ENCODE data around the gene KCNMA1. TPM values are rescaled to one million over a fixed set of nuclear protein-coding genes. Genes with fewer than 3 reads are reported as not detected.

KCNMA1 gene
- total RNA-seq, 1 donor from 2014 or later = 2.0 TPM

DNA sequence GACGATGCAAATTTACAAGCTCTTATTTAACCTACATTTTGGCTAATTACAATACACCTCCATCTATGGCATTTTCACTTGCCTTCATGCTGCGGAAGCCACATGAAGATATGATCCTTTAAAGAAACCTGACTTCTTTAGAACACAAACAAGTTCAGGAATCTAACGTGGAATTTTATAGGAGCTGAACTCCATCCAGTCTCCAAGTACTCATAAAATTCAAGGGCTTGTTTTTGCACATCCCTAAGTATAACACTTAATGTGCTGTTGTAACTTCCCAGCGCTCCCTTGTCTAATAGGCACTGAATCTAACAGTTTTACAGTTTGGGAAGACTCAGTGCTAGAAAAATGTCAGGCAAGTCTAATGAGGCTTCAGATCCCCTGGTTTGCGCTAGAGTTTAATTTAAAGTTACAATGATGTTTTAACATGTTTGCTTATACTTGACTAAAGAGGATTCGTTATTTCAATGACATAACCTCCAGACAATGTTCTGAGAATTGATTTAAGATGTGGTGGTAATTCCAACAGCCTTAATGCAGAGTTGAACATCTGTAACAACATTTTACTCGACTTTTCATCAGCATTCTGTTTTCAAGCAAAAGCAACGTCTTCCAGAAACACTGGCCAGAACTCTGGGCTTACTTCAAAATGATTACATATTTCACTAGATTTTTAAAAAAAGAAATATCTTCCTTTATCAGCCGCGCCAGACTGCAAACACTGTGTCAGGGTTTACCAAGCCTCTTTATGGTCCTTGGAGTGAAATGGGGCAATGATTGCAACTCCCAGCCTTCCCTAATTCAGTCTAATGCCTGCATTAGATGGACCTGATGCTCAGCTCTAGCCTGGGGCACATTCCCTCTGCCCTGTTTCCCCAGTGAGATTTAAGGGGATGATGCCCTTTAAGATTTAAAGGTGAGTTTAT, 664.3 kb downstream of the KCNMA1 start:
- ATAC-seq (ENCODE audit: poor library complexity) (no peak), DNase-seq (no peak)
- intact Hi-C loops (cut with DNase I) = no loop called here

- DNase-seq = no peak
- ATAC-seq (ENCODE audit: poor library complexity) = no peak
- intact Hi-C loops (cut with DNase I) = no loop called here
Measured at GRCh38 chr10:76972541-76972940, 665.1 kb downstream of the KCNMA1 start.

DNA sequence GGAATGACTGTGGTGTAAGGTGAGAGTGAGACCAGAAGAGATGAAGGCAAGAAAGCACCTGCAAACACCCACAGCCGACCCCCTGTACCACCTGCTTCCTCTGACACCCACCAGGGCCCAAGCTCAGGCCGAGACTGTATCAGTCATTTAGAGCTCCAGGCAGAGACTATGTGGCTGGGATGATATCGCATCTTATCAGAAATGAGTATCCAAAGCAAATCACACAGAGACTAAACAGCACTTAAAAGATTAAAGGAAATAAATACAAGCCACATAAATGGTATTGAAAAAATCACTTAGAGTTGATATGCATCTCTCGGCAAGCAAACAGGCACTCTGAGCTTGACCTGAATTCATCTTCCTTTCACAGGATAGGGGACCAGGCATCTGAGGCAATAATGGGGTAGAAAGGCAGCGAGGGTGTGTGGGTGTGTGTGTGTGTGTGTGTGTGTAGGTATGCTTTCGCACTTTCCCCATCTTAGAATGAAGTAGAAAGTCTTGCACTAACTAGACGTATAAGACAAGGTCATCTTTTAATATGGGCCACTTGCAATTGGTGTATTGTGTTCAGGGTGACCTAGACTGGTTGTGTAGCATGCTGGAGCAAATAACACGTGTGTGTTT, 665.9 kb downstream of the KCNMA1 start:
- no peak for DNase-seq
- intact Hi-C loops (cut with DNase I) = no loop called here
- no peak for ATAC-seq (ENCODE audit: poor library complexity)

DNA sequence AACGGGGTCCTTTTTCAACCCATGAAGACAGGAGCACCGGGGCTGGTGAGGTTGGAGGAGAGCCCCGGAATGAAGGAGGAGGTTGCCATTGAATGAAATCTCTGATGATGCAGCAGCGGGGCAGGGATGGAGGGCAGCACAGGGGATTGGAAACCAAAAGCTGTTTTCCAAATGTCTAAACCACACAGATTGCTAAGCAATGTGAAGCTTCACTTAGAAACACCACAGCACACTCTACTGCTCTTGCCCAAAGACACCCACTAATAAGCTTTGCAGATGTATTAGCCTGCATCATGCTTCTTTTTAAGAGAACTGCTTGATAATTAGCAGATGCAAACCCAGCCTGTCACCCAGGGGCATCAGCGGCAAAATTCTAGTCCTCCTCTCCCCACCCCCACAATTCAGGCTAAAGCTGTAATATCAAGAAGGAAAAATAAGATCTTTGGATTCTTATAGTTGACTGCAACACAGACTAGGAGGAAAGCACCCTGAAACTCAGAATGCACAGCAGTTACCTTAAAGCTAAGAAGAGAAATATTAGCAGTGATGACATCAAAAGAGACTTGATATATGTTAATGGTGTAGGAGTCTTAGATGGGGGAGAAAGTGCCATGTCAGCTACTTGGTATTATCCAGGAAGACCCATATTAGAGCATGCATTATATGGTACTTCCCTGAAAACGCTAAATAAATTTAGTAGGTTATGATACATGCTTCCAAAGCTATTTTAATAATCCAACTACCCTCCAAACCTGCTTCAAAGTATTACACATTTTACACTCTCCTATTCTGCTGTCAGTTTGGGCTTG, 666.7 kb downstream of the KCNMA1 start:
- ATAC-seq (ENCODE audit: poor library complexity) = no peak
- DNase-seq = no peak
- intact Hi-C loops (cut with DNase I) = no loop called here

- ATAC-seq (ENCODE audit: poor library complexity) = no peak
- no peak for DNase-seq
- intact Hi-C loops (cut with DNase I) = no loop called here
Measured at GRCh38 chr10:76969366-76969948, 668.2 kb downstream of the KCNMA1 start.

DNA sequence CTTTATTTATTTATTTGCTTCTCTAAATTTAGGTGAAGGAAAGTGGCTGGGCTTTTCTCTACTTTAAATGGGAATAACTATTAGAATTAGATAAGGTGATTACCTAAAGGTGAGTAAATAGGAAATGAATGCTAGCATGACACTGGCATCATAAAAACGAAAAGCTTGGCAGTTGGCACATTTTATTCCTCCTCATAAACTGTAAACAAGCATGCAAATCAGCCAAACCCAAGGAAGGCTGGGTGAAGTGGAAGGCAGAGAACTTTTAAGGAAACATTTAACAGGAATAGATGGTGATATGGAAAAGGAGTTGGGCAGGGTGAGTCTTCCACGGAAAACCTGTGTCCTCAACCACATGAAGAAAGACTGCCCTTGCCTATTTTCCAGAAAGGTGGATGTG, 669.1 kb downstream of the KCNMA1 start:
- intact Hi-C loops (cut with DNase I) = no loop called here
- ATAC-seq (ENCODE audit: poor library complexity) (no peak), DNase-seq (no peak)

GRCh38 chr10:76962851-76963250, 674.8 kb downstream of the KCNMA1 start:
- no peak for DNase-seq
- intact Hi-C loops (cut with DNase I) = no loop called here
- ATAC-seq (ENCODE audit: poor library complexity) = no peak

DNA sequence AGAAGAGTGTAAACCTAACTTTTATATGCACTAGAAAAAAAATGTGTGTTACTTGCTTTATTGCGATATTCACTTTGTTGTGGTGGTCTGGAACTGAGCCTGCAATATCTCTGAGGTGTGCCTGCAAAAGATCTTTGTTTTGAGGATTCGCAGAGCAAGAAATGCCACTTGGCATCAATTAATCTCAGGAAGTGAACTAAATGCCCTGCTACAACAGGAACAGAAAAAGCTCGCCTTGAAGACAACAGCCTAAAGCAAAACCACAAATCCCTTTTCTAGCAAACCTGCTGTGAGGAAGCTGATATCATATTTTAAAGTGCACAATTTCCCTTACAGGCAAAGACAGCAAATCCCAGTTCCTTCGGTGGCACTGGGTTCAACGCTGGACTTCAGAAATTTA, 675.8 kb downstream of the KCNMA1 start:
- DNase-seq = no peak
- intact Hi-C loops (cut with DNase I) = no loop called here
- no peak for ATAC-seq (ENCODE audit: poor library complexity)

DNA sequence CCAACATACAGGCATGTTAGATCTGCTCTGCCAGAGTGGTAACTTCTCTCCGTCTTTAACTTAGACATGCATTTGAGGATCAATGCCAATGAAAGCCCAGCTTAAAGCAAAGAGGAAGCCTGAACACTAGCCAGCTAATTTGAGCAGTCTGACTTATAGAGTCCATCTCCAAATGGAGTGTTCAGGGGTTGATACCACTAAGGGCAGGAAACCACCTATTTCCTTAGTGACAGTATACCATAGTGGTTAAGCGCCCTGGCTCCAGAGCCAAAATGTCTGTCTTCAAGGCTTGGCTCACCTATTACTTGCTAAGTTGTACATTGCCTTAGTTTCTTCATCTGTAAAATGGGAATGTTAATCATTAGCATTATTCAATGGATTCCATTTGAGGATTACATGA, 678.5 kb downstream of the KCNMA1 start:
- DNase-seq = no peak
- intact Hi-C loops (cut with DNase I) = no loop called here

DNA sequence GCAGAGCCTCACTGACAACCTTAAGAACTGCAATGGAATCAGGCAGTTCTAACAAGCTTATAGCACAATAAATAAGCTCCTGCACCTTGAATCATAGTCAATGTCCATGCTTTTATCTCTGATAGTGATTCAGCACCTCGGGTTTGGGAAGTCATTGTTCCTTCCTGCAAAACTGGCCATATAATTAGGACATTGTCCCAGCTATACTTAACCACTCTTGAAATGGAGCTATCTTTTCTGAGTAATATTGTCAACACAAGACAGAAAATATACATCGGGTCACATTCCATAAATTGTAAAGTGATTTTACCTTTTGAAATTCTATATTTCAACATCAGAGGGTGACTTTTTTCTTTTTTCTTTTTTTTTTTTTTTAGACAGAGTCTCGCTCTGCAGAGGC, 682.8 kb downstream of the KCNMA1 start:
- no peak for DNase-seq
- intact Hi-C loops (cut with DNase I) = no loop called here
- ATAC-seq (ENCODE audit: poor library complexity) = no peak

More for the DNA sequence above, 678.5 kb downstream of the KCNMA1 start:
- no peak for ATAC-seq (ENCODE audit: poor library complexity)

DNA sequence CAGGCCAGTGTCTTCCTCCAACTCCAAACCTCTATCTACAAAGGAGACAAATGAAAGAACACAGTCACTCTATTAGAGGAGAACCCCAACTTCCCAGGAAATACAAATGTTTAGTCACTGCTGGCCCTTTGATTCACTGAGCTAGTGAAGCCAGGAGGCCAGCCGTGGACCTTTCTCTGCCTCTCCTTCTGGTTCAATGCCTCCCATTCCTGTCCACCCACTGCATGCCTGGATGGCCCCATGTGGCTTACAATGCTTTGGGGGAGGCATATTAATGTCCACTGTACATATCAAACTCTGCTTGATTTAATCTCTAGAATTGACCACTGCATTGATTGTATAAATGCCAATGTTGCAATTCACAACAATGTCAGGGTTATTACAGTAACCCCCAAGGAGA, 687.3 kb downstream of the KCNMA1 start:
- no peak for DNase-seq
- intact Hi-C loops (cut with DNase I) = no loop called here
- no peak for ATAC-seq (ENCODE audit: poor library complexity)

GRCh38 chr10:76946270-76946669, 691.3 kb downstream of the KCNMA1 start:
- peak; percentile 94 for ATAC-seq (ENCODE audit: poor library complexity)
- intact Hi-C loops (cut with DNase I) = no loop called here
- DNase-seq = no peak

DNA sequence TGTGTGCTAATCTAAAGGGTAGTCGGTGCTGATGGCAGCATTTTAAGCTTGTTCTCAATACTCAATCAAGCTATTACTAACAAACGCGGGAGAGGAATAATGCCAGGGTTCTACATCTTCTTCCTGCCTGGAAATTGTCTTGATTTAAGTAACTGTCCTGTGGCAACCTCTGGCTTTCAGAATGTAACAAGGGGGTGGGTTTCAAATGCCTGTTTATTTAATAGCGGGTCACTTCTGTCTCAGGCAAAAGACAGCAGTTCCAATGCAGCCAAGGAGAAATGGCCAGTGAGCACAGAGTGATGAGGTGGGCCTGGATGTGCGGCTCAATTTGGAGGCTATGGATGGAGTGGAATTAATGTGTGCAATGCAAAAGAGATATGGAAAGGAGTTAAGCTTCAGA, 692.4 kb downstream of the KCNMA1 start:
- ATAC-seq (ENCODE audit: poor library complexity) (no peak), DNase-seq (no peak)
- intact Hi-C loops (cut with DNase I) = no loop called here

GRCh38 chr10:76944640-76945039, 693.0 kb downstream of the KCNMA1 start:
- DNase-seq (no peak), ATAC-seq (ENCODE audit: poor library complexity) (no peak)
- intact Hi-C loops (cut with DNase I) = no loop called here

DNA sequence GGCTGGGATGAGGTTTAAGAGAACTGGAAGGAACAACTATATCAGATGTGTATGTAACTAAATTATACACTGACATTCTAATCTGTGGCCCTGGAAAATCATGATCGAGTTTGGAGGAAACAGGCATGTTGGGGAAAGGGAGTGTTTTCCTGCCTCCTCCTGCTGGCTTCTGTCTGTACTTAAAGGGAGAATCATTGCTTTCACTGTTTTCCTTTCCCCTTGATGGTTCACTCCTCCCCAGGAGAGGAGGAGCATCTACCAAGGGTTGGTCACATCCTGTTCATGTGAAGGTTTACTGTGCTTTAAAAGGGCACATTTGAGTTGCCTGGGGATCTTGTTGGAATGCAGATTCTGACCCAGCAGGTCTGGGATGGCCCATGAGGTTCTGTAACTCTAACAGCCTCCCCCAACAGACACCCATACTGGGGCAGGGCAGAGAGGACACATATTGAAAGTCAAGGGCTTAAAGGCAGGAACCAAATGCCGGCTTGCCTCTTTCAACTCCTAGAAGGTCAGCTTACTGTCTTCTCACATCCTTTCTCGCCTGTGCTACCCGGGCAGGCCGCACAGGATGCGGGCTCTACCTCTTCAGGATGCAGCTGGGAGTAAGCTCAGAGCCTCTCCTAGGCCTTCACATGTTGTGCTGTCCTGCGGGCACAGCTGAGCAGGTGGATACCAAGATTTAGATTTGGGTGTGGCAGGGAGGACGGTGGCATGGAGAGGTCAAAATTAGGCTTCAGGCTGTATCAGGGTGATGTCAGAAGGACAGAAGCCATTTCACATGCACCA, 694.8 kb downstream of the KCNMA1 start:
- ATAC-seq (ENCODE audit: poor library complexity) (no peak), DNase-seq (no peak)
- intact Hi-C loops (cut with DNase I) = no loop called here

GRCh38 chr10:76939933-76940468, 697.6 kb downstream of the KCNMA1 start:
- intact Hi-C loops (cut with DNase I) = no loop called here
- ATAC-seq (ENCODE audit: poor library complexity) = no peak
- DNase-seq = no peak

- intact Hi-C loops (cut with DNase I) = no loop called here
- ATAC-seq (ENCODE audit: poor library complexity) (no peak), DNase-seq (no peak)
Measured at GRCh38 chr10:76937181-76937600, 700.4 kb downstream of the KCNMA1 start.

GRCh38 chr10:76935941-76936613, 701.5 kb downstream of the KCNMA1 start:
- DNase-seq (no peak), ATAC-seq (ENCODE audit: poor library complexity) (no peak)
- intact Hi-C loops (cut with DNase I) = no loop called here
